GM19452 (cell line): ENCODE measurements around the gene PTPRO.

Experiments
- ATAC-seq: cut with Tn5 transposase; IDR thresholded peaks from one replicate; pipeline ENCODE4 v1.9.1; 2021; ENCODE audit not compliant: unreplicated experiment

Gene PTPRO

GRCh38 chr12:15634010-15634683 is 311.8 kb downstream of the PTPRO start:
- ATAC-seq: no peak

GRCh38 chr12:15636060-15636890 is 314.0 kb downstream of the PTPRO start:
- no peak for ATAC-seq

GRCh38 chr12:15638231-15638630 is 315.9 kb downstream of the PTPRO start:
- no peak for ATAC-seq

- no peak for ATAC-seq
Measured at GRCh38 chr12:15644700-15645099, 322.4 kb downstream of the PTPRO start.

- ATAC-seq: no peak
Measured at GRCh38 chr12:15646581-15646980, 324.3 kb downstream of the PTPRO start.
